ENCODE measurements around the gene MAN1C1. TPM values are rescaled to one million over a fixed set of nuclear protein-coding genes. Genes with fewer than 3 reads are reported as not detected.
A peak's percentile ranks its signal among the peaks of the same experiment; 100 is the strongest.
"Not testable (repeated sequence)": the region's sequence is repeated elsewhere in the genome, so short reads cannot be mapped to it uniquely, and the experiment has no call there.

MAN1C1 gene
- total and polyA plus RNA-seq, 7 donors: 1.8 to 6.7 (median 2.0) TPM

- no peak overlapping the region for H3K4me3 ChIP-seq
- H3K4me1 ChIP-seq: peaks cover 26% of the 10 kb centered on the region
- peak; percentile 63 to 89 for DNase-seq
- H3K27ac ChIP-seq: peak overlapping the region; percentile 62
- TF ChIP-seq CTCF (IDR thresholded peaks at IDR 0.05): no peak
- 16 to 18% (median 17%) methylated on average over 13 of the region's 13 CpGs for WGBS, 3 donors
- no peaks in the 10 kb centered on the region for H3K27me3 ChIP-seq (ENCODE audit: insufficient read depth in 3 of 3, low read length in 2 of 3)
- intact Hi-C loops (cut with DNase I): loop anchor here (5.0 kb wide), 2 partner anchors 37 to 42 kb away; partner anchors contain the start of gene MAN1C1 (in 1 of the 2)
- ATAC-seq: peak; percentile 95 to 99 (median 98)
- no peaks in the 10 kb centered on the region for H3K9me3 ChIP-seq
- H3K36me3 ChIP-seq (ENCODE audit: insufficient read depth in 1 of 2, low read depth in 1 of 2): no peaks in the 10 kb centered on the region
Measured at GRCh38 chr1:25658791-25659431, 42.3 kb downstream of the MAN1C1 start.

GRCh38 chr1:25661043-25661815, 44.6 kb downstream of the MAN1C1 start:
- H3K27me3 ChIP-seq (ENCODE audit: insufficient read depth in 3 of 3, low read length in 2 of 3): no peaks in the 10 kb centered on the region
- peaks cover 36% of the 10 kb centered on the region for H3K4me1 ChIP-seq
- no peaks in the 10 kb centered on the region for H3K36me3 ChIP-seq (ENCODE audit: insufficient read depth in 1 of 2, low read depth in 1 of 2)
- no peak overlapping the region for H3K4me3 ChIP-seq
- WGBS, 3 donors: 77 to 80% (median 77%) methylated on average over 8 of the region's 8 CpGs
- TF ChIP-seq CTCF (IDR thresholded peaks at IDR 0.05): no peak
- intact Hi-C loops (cut with DNase I): no loop called here
- no peak overlapping the region for H3K27ac ChIP-seq
- no peak for ATAC-seq
- H3K9me3 ChIP-seq: no peaks in the 10 kb centered on the region
- no peak for DNase-seq

- Histone ChIP-seq H3K4me3 (no peak overlapping the region), H3K9me3 (no peaks in the 10 kb centered on the region), H3K4me1 (peaks cover 36% of the 10 kb centered on the region), H3K27ac (no peak overlapping the region), H3K36me3 (ENCODE audit: insufficient read depth in 1 of 2, low read depth in 1 of 2) (no peaks in the 10 kb centered on the region), H3K27me3 (ENCODE audit: insufficient read depth in 3 of 3, low read length in 2 of 3) (no peaks in the 10 kb centered on the region)
- intact Hi-C loops (cut with DNase I): no loop called here
- 82 to 92% (median 85%) methylated on average over 2 of the region's 2 CpGs for WGBS, 3 donors
- no peak for ATAC-seq
- DNase-seq: no peak
- TF ChIP-seq CTCF (IDR thresholded peaks at IDR 0.05): no peak
Measured at GRCh38 chr1:25662061-25662460, 45.5 kb downstream of the MAN1C1 start.

GRCh38 chr1:25662959-25663358, 46.4 kb downstream of the MAN1C1 start:
- intact Hi-C loops (cut with DNase I); ATAC-seq: not testable (repeated sequence)

More at GRCh38 chr1:25662959-25663358, 46.4 kb downstream of the MAN1C1 start:
- 91 to 97% (median 96%) methylated on average over 2 of the region's 2 CpGs for whole genome bisulfite sequencing, 3 donors
- not testable (repeated sequence) for H3K27me3 ChIP-seq (ENCODE audit: insufficient read depth in 3 of 3, low read length in 2 of 3); H3K9me3 ChIP-seq; DNase-seq; H3K4me3 ChIP-seq; H3K27ac ChIP-seq; H3K36me3 ChIP-seq (ENCODE audit: insufficient read depth in 1 of 2, low read depth in 1 of 2)
- peaks cover 35% of the 10 kb centered on the region for H3K4me1 ChIP-seq

Measured in psoas muscle (tissue), 8 donors.